Panc1 (cell line): ENCODE measurements around the gene C1QTNF1.

Experiments
- POLR2AphosphoS5 ChIP-seq: IDR thresholded peaks from 2 replicates; pipeline ENCODE4 v1.6.1; 2012; ENCODE audit warnings: mild to moderate bottlenecking, low read depth, low read length, moderate library complexity
- TF ChIP-seq, protein P1 (sequence below): fragments of 450-650 bp; IDR thresholded peaks from 2 replicates; pipeline ENCODE4 v1.5.1; 2017; ENCODE audit warnings: mild to moderate bottlenecking

DNA sequence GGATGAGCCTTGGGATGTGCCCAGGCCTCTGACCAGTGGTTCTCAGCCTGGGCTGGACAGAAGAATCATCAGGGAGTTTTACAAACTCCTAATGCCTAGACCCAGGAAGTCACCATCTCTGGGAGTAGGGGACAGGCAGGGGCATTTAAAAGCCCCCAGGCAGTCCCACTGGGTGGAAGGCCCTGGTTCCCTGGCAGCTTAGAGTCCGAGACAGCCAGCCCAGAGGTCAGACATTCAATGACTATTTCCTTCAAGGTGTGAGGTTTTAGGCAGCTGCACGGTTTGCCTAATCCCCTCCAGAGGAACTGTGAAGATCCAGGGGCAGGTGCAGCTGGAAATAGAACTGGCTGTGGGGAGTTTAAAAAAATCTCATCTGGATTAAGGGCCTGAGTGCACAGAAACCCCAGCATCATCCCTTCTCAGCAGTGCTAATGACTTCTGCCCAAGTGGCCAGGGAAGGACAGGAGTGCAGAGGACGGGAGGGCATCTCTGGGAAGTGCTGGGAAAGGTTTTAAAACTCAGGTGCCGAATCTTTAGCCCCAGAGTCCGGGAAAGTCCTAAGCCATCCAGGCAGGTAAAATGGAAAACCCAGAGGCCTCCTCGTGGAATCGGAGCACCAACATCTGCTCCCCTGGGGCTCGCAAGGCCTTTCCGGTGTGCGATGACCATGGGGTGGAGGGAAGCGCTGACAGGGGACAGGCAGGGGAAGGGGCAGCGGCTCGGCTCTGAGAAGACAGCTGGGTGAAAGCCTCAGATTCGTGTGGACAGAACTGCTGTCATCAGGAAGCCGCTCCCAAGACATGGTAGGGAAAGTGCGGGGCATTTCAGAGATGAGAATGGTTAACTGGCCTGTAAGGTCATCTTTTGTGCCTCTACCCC, 42.7 kb upstream of the C1QTNF1 start:
- TF ChIP-seq POLR2AphosphoS5 = no peak
- TF ChIP-seq, protein P1, sequence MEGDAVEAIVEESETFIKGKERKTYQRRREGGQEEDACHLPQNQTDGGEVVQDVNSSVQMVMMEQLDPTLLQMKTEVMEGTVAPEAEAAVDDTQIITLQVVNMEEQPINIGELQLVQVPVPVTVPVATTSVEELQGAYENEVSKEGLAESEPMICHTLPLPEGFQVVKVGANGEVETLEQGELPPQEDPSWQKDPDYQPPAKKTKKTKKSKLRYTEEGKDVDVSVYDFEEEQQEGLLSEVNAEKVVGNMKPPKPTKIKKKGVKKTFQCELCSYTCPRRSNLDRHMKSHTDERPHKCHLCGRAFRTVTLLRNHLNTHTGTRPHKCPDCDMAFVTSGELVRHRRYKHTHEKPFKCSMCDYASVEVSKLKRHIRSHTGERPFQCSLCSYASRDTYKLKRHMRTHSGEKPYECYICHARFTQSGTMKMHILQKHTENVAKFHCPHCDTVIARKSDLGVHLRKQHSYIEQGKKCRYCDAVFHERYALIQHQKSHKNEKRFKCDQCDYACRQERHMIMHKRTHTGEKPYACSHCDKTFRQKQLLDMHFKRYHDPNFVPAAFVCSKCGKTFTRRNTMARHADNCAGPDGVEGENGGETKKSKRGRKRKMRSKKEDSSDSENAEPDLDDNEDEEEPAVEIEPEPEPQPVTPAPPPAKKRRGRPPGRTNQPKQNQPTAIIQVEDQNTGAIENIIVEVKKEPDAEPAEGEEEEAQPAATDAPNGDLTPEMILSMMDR = no peak
